SK-N-SH (cell line): ENCODE results near the gene DICER1.

Experiments used
- CTCF ChIP-seq: fragments of 200-600 bp; sonication (generic); IDR thresholded peaks from 2 replicates; pipeline ENCODE4 v1.6.1; 2017; ENCODE audit warnings: antibody characterized with exemption, mild to moderate bottlenecking, moderate library complexity
- EZH2phosphoT487 ChIP-seq: fragments of 200-600 bp; sonication (generic); IDR thresholded peaks from 2 replicates; pipeline ENCODE4 v1.6.1; 2017; ENCODE audit warnings: low read depth, mixed run types, mild to moderate bottlenecking, antibody characterized with exemption, moderate library complexity, borderline replicate concordance
- JUND ChIP-seq: IDR thresholded peaks from 2 replicates; pipeline ENCODE4 v1.4.0; 2012
- MEF2A ChIP-seq: IDR thresholded peaks from 2 replicates; pipeline ENCODE4 v1.4.0; 2012; ENCODE audit warnings: low read depth, borderline replicate concordance
- RAD21 ChIP-seq: IDR thresholded peaks from 2 replicates; pipeline ENCODE4 v1.6.1; 2012; ENCODE audit warnings: mild to moderate bottlenecking, low read length
- REST ChIP-seq: IDR thresholded peaks from 2 replicates; pipeline ENCODE4 v1.6.1; 2012; ENCODE audit warnings: mild to moderate bottlenecking, low read depth, low read length, moderate library complexity
- SIN3A ChIP-seq: IDR thresholded peaks from 2 replicates; pipeline ENCODE4 v1.6.1; 2012; ENCODE audit warnings: low read depth, mild to moderate bottlenecking, low read length, moderate library complexity, borderline replicate concordance
- SMC3 ChIP-seq: IDR thresholded peaks from 2 replicates; pipeline ENCODE4 v1.6.1; 2012; ENCODE audit warnings: low read depth, low read length, improper control_type of control experiment
- TAF1 ChIP-seq: IDR thresholded peaks from 2 replicates; pipeline ENCODE4 v1.6.1; 2012; ENCODE audit warnings: low read depth, mild to moderate bottlenecking, low read length, moderate library complexity, borderline replicate concordance

- TF ChIP-seq SMC3 (no peak), CTCF (no peak), JUND (no peak), REST (no peak), MEF2A (no peak), SIN3A (no peak), RAD21 (no peak), EZH2phosphoT487 (no peak), TAF1 (no peak)
Measured at GRCh38 chr14:95206534-95206933, 49.2 kb upstream of the DICER1 start.
